ENCODE data around the gene POU2F3.

Gene POU2F3

GRCh38 chr11:120259241-120259640, 19.3 kb downstream of the POU2F3 start:
- no peak for DNase-seq (ENCODE audit: low read depth)
- no peak overlapping the region for H3K4me3 ChIP-seq (ENCODE audit: low read depth, low read length)
- TF ChIP-seq MAX (IDR thresholded peaks at IDR 0.05; ENCODE audit: low read depth, low read length), result no peak
- TF ChIP-seq CTCF (IDR thresholded peaks at IDR 0.05; ENCODE audit: low read depth, low read length), result no peak
- TF ChIP-seq POLR2A (IDR thresholded peaks at IDR 0.05; ENCODE audit: extremely low read depth, insufficient read length), result no peak
- TF ChIP-seq MYC (IDR thresholded peaks at IDR 0.05; ENCODE audit: low read depth, low read length), result no peak

- DNase-seq (ENCODE audit: low read depth), result no peak
- no peak for TF ChIP-seq MYC (IDR thresholded peaks at IDR 0.05; ENCODE audit: low read depth, low read length)
- TF ChIP-seq CTCF (IDR thresholded peaks at IDR 0.05; ENCODE audit: low read depth, low read length), result no peak
- TF ChIP-seq POLR2A (IDR thresholded peaks at IDR 0.05; ENCODE audit: extremely low read depth, insufficient read length), result no peak
- TF ChIP-seq MAX (IDR thresholded peaks at IDR 0.05; ENCODE audit: low read depth, low read length), result no peak
- H3K4me3 ChIP-seq (ENCODE audit: low read depth, low read length), result no peak overlapping the region
These were observed 20.1 kb downstream of the POU2F3 start for GRCh38 chr11:120259988-120260565.

GRCh38 chr11:120260616-120261015, 20.7 kb downstream of the POU2F3 start:
- no peak for DNase-seq (ENCODE audit: low read depth)
- no peak for TF ChIP-seq MYC (IDR thresholded peaks at IDR 0.05; ENCODE audit: low read depth, low read length)
- TF ChIP-seq CTCF (IDR thresholded peaks at IDR 0.05; ENCODE audit: low read depth, low read length), result no peak
- no peak for TF ChIP-seq MAX (IDR thresholded peaks at IDR 0.05; ENCODE audit: low read depth, low read length)
- TF ChIP-seq POLR2A (IDR thresholded peaks at IDR 0.05; ENCODE audit: extremely low read depth, insufficient read length), result no peak
- no peak overlapping the region for H3K4me3 ChIP-seq (ENCODE audit: low read depth, low read length)

GRCh38 chr11:120261321-120261720, 21.4 kb downstream of the POU2F3 start:
- no peak overlapping the region for H3K4me3 ChIP-seq (ENCODE audit: low read depth, low read length)
- no peak for DNase-seq (ENCODE audit: low read depth)
- TF ChIP-seq POLR2A (IDR thresholded peaks at IDR 0.05; ENCODE audit: extremely low read depth, insufficient read length) (no peak), MAX (IDR thresholded peaks at IDR 0.05; ENCODE audit: low read depth, low read length) (no peak), MYC (IDR thresholded peaks at IDR 0.05; ENCODE audit: low read depth, low read length) (no peak), CTCF (IDR thresholded peaks at IDR 0.05; ENCODE audit: low read depth, low read length) (no peak)

GRCh38 chr11:120261931-120262330, 22.0 kb downstream of the POU2F3 start:
- no peak overlapping the region for H3K4me3 ChIP-seq (ENCODE audit: low read depth, low read length)
- no peak for DNase-seq (ENCODE audit: low read depth)
- TF ChIP-seq MAX (IDR thresholded peaks at IDR 0.05; ENCODE audit: low read depth, low read length), result no peak
- TF ChIP-seq MYC (IDR thresholded peaks at IDR 0.05; ENCODE audit: low read depth, low read length), result no peak
- TF ChIP-seq CTCF (IDR thresholded peaks at IDR 0.05; ENCODE audit: low read depth, low read length), result no peak
- TF ChIP-seq POLR2A (IDR thresholded peaks at IDR 0.05; ENCODE audit: extremely low read depth, insufficient read length), result no peak

Data from NB4 (cell line).